HG03521 (cell line): ENCODE measurements around the gene TDRKH.
"Not testable (repeated sequence)": the region's sequence is repeated elsewhere in the genome, so short reads cannot be mapped to it uniquely, and the experiment has no call there.

ENCODE experiments used
- ATAC-seq: cut with Tn5 transposase; IDR thresholded peaks from one replicate; pipeline ENCODE4 v1.9.1; 2021; ENCODE audit warnings: mild to moderate bottlenecking, moderate library complexity; ENCODE audit not compliant: unreplicated experiment

TDRKH gene

DNA sequence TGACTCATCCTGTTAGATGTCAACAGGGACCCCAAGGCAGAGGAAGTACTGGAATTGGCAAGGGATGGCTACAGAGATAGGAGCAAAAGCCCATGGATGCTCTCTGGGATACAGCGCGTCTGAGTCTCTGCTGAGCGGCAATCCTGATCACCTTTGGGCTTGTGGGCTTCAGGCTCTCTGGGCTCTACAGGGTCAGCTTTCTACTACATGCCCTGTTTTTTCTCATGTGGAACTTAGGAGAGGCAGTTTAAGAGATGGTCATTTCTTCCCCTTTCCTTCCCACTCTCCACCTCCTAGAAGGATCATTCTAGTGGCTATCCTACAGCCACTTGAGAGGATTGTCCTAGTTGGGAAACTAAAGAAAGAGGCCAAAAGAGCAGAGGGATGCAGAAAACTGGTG is 13.6 kb upstream of the TDRKH start:
- no peak for ATAC-seq

DNA sequence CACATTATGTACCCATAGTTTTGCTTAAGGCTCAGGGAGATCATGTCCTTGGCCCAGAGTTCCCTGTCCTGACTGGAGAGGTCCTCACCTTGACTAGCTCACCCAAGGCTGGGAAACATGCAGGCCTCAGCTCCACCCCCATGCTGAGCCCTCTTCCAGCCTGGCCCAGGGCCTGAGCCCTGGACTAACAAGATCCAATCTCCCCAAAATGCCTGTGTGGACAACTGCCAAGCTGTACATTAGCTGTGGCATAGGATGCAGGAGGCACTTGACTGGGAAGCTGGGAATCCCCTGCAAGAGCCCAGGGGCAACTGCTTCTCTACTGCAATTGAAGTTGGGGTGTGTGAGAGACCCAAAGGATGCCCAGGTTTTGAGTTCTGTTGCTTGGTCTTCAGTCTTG is 12.9 kb upstream of the TDRKH start:
- no peak for ATAC-seq

DNA sequence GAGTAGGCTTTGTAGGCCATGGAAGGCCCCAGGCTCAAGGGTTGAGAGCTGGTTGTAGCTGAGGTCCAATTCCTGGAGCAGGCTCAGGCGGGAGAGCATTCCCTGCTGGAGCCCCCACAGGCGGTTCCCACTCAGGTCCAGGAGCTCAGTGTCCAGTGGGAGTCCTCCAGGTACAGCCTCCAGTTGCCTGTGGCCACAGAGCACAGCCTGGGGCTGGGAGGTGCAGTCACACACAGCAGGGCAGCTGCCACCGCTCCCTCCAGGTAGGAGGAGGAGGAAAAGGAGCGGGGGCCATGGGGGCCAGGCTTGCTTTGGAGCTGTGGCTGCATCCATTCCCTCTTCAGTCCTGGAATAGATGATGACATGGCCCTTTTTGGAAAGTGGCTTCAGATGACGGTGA is 12.1 kb upstream of the TDRKH start:
- ATAC-seq = no peak

DNA sequence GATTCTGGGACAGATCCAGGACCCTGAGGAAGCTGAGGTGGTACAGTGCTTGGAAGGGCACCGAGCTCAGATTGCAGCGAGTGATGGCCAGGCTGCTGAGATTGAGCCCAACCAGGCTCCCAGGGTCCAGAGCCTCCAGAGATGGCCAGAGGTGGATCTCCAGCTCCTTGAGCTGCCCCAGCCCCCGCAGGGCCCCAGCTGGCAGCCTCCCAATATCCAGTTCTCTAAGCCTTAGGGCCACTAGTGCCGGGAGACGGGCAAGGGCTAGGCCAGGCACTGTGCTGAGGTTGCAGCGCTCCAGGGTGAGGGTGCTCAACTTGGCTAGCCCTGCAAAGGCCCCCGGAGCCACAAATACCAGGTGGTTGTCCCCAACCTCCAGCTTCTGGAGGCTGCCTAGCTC is 11.5 kb upstream of the TDRKH start:
- no peak for ATAC-seq

DNA sequence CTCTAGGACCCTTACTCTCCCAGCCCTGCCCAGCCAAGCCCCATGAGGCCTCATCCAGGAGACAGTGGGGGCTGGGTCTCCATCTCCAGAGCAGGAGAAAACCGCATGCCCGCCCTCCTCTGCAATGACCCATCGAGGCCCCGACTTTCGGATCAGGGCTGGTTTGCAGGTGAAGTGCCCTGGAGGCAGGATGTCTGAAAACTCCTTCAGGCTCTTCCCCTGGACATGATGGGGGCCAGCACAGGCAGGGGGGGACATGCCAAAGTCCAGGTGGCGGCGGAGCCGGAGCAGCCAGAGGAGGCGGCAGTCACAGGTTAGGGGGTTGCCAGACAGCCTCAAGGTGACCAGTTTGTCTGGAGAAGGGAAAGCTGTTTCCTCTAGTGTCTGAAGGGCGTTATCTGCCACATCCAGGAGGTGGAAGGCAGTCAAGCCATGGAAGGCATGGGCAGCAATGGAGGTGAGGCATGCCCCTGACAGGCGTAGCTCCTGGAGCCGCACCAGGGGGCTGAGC is 11.1 kb upstream of the TDRKH start:
- no peak for ATAC-seq

DNA sequence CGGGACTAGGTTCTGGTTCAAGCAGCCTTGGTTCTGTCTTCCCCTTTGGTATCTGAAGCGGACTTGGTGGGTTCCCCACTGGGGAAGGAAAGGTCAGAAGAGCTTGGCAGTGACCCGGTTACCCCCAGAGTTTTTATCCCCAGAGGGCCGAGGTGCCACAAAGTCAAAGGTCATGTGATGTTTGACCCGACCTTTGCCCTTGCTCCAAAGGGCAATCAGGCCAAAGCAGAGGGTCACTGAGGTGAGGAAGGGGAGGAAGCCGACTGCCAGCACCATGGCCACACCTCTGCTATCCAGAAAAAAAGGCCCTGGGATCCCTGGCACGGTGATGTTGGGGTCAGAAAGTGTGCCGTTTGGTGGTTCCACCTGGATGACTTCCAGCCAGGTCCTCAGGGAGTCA is 10.5 kb upstream of the TDRKH start:
- no peak for ATAC-seq

GRCh38 chr1:151799179-151800022 is 9.1 kb upstream of the TDRKH start:
- ATAC-seq = no peak

GRCh38 chr1:151798571-151798970 is 8.3 kb upstream of the TDRKH start:
- no peak for ATAC-seq

- no peak for ATAC-seq
Observed at GRCh38 chr1:151790940-151791651, 796 bp upstream of the TDRKH start.

- no peak for ATAC-seq
Observed at GRCh38 chr1:151787689-151788088, 2.6 kb downstream of the TDRKH start.

GRCh38 chr1:151783796-151784195 is 6.5 kb downstream of the TDRKH start:
- ATAC-seq = no peak

- no peak for ATAC-seq
Observed at GRCh38 chr1:151782741-151783140, 7.6 kb downstream of the TDRKH start.

GRCh38 chr1:151782026-151782425 is 8.3 kb downstream of the TDRKH start:
- ATAC-seq = not testable (repeated sequence)

DNA sequence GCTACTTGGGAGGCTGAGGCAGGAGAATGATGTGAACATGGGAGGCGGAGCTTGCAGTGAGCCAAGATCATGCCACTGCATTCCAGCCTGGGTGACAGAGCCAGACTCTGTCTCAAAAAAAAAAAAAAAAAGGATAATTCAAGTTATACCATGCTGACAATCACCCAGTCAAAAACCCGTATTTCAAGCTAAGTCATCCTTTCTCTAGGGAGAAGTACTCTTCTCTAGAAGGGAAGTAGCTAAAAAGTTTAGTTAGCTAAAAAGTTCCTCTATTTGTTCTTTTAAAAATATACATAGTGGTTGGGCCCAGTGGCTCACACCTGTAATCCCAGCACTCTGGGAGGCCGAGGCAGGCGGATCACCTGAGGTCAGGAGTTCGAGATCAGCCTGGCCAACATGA is 9.6 kb downstream of the TDRKH start:
- ATAC-seq = not testable (repeated sequence)

DNA sequence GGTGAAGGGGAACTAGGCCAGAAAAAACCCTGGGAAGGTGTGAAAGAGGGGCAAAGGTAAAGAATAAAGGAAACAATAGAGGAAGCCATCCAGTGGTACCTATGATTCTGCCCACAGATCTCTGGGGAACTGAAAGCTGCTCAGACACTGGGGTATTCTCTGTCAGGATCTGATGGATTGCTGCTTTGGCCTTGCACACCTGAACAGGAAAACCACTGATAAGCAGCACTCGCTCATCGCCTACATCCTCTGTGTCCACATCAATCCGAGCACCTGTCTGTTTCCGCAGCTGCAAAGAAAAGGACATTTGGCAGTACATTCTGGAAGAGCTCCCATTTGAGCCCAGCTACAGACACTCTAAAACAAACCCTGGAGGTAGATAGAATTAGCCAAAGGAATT is 10.4 kb downstream of the TDRKH start:
- no peak for ATAC-seq

GRCh38 chr1:151777317-151777716 is 13.0 kb downstream of the TDRKH start:
- ATAC-seq = no peak

- ATAC-seq = no peak
Observed at GRCh38 chr1:151776665-151777062, 13.6 kb downstream of the TDRKH start.

DNA sequence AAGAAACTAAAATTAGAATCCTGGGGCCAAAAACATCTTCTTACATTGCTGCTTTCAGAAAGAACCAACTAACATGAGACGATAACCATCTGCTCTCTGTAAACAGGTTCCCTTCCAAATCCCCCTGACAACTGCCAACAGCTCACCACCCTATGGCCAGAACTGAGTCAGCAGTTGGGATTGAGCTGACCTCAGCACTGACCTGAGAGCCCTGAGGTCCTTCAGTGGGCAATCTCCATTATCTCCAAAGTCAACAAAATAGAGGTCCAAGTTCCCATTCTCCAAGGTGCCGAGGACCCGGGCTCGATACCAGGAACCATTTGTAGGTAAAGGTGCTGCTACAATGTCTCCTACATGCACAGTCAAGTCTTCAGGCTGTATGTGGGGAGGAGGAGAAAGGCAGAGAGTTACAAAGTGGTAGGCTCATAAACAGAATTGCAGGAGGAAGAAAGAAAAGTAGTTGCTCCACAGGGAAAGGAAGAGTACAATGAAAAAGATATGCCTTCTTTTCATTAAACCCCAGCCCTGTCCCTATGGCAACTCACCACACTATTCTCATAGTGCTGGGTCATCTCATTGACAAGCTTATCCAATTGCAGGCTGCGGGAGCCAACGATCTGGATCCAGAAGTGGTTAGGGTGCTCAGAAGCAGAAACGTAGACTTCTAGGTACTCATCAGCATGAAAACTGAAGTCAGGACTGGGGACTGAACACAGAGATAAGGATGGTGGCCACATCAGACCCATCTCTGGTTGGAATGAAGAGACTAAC is 14.2 kb downstream of the TDRKH start:
- ATAC-seq = no peak

DNA sequence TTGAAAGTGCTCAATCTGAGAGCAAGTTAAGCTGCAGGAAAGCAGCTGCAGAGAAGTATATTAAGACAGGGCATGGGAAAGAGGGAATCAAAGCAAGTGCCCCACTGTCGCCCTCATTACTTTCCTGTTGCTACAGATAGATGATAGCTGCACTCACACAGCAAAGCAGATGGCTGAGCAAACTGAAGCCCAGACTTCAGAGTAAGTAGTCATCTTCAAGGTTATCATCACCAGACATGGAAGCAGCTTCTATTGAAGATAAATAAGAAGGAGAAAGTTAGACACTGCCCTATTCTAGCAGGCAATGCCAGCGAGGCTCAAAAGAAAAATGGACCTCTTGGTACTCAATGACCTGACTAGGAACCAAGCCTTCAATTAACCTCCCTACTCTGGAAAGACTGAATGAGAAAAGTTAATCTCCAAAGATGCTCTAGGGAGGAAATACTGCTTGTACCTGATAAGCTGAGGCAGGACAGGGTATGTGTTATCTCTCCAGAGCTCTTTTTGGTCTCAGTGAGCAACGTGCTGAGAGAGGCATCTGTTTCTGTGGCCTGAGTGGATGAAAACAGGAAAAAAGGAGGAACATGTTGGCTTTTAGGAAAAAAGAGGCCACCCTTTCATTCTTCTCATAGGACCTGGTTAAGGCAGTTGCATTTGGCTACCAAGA is 15.9 kb downstream of the TDRKH start:
- ATAC-seq = no peak

DNA sequence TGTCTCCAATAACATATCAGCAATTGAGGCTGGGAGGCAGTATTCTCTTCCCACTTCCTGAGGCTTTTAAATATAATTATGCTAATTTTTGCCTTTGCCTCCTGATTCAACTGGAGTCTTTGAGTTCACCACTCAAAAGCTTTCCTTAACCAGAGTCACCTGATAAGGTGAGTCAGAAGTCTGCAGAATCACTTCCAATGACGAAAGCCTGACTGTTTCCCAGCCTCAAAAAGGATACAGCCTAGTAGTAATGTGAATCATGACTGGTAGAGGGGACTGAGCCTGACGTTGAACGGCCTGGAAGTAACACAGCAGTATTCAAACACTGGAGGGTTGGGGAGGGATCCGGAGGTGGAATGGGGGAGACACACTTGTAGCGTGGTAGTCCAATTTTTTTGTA is 16.6 kb downstream of the TDRKH start:
- no peak for ATAC-seq

- ATAC-seq = not testable (repeated sequence)
Observed at GRCh38 chr1:151769270-151769669, 21.0 kb downstream of the TDRKH start.
